Neutrophil (primary cell): Measurements from ENCODE around the gene KCNT1.

Experiments used
- H3K27ac ChIP-seq: fragments of 200-600 bp; sonication (generic); 2 replicates; pipeline ENCODE4 v1.5.1; 2016; ENCODE audit warnings: mild to moderate bottlenecking, moderate library complexity
- H3K27me3 ChIP-seq: fragments of 200-600 bp; sonication (generic); 2 replicates; pipeline ENCODE4 v1.6.0; 2016; ENCODE audit warnings: mild to moderate bottlenecking
- H3K36me3 ChIP-seq: fragments of 200-600 bp; sonication (generic); 2 replicates; pipeline ENCODE4 v1.5.1; 2017
- H3K4me1 ChIP-seq, 2 experiments: fragments of 200-600 bp in 1 of 2; sonication (generic) in 1 of 2; 1 replicate in 1 of 2; 2 replicates in 1 of 2; pipeline versions ENCODE4 v1.5.1 to v1.6.1; 2013 to 2016; ENCODE audit warnings: low read depth in 1 of 2, low read length in 1 of 2, mild to moderate bottlenecking in 1 of 2, moderate library complexity in 1 of 2; ENCODE audit not compliant: control insufficient read depth in 1 of 2, insufficient read depth in 1 of 2
- H3K4me3 ChIP-seq, 2 experiments: fragments of 200-600 bp in 1 of 2; sonication (generic) in 1 of 2; 1 replicate in 1 of 2; 2 replicates in 1 of 2; pipeline ENCODE4 v1.5.1; 2013 to 2016; ENCODE audit warnings: low read depth in 1 of 2, low read length in 1 of 2, mild to moderate bottlenecking in 1 of 2, moderate library complexity in 1 of 2
- H3K9me3 ChIP-seq: fragments of 200-600 bp; sonication (generic); 2 replicates; pipeline ENCODE4 v1.5.1; 2016
- CTCF ChIP-seq: fragments of 200-600 bp; sonication (generic); IDR thresholded peaks from 2 replicates; pipeline ENCODE4 v1.5.1; 2016; ENCODE audit warnings: antibody characterized with exemption

Gene KCNT1

DNA sequence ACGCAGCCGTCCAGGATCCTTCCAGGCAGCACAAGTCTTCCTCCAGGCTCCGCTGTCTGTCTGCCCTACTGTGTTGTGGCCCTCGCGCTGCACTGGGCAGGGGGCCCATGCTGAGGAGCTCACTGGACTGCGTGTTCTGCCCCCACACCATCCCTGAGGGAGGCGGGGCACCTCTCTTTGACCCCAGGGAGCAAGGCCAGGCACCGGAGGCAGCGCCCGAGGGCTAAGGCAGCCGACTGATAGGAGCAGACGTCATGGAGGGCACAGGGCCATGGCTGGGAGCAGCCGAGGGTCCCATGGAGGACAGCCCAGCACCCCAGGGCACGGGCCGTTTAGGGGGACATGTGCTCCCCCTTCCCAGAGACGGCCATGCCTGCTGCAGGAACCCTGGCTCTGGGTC is 46.7 kb downstream of the KCNT1 start:
- TF ChIP-seq CTCF = no peak
- no peak overlapping the region for H3K27ac ChIP-seq
- H3K9me3 ChIP-seq = no peaks in the 10 kb centered on the region
- no peaks in the 10 kb centered on the region for H3K36me3 ChIP-seq
- H3K27me3 ChIP-seq = no peaks in the 10 kb centered on the region
- no peaks in the 10 kb centered on the region for H3K4me1 ChIP-seq
- no peak overlapping the region for H3K4me3 ChIP-seq

DNA sequence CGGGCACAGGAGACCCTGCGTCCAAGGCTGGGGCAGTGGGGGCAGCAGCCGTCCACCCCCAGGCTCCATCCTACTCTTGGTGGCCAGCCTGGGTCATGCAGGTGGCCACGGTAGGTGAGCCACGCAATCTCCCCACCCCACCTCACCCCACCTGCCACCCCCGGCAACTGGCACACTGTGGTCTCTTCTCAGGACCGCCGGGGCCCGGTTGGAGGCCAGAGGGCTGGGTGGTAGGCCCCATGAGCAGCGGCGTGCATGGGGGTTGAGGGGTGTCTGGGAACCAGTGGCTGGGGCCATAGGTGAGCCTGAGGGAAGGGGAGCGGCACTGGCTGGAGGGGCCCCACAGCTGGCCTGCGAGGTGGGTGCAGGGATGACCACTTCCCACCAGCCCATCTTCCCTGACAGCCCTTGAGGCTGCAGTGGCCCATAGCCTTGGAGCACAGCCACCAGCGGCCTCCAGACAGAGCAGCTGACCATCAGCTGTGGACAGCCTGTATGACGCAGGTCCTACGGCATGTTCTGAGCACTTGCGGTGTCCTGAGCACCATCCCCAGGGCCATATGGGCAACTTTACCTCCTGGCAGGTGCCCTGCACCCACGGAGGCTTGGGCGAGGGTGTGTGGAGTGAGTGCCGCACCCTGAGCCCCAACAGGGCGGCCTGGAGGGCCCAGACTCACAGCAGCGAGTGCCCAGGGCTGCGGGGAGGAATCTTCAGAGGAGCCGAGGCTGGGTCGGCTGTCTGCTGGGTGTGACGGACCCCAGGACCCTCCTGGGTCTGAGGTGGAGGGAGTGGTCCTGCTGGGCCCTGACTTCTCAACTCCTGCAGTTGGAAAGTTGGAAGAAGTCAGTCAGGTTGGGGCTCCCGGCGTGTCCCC is 47.4 kb downstream of the KCNT1 start:
- Histone ChIP-seq H3K4me3 (no peak overlapping the region), H3K9me3 (no peaks in the 10 kb centered on the region), H3K4me1 (no peaks in the 10 kb centered on the region), H3K36me3 (no peaks in the 10 kb centered on the region), H3K27me3 (no peaks in the 10 kb centered on the region), H3K27ac (no peak overlapping the region)
- no peak for TF ChIP-seq CTCF

GRCh38 chr9:135750786-135751185 is 48.8 kb downstream of the KCNT1 start:
- no peaks in the 10 kb centered on the region for H3K4me1 ChIP-seq
- no peak for TF ChIP-seq CTCF
- H3K27me3 ChIP-seq = no peaks in the 10 kb centered on the region
- H3K9me3 ChIP-seq = no peaks in the 10 kb centered on the region
- H3K36me3 ChIP-seq = no peaks in the 10 kb centered on the region
- no peak overlapping the region for H3K27ac ChIP-seq
- H3K4me3 ChIP-seq = no peak overlapping the region

DNA sequence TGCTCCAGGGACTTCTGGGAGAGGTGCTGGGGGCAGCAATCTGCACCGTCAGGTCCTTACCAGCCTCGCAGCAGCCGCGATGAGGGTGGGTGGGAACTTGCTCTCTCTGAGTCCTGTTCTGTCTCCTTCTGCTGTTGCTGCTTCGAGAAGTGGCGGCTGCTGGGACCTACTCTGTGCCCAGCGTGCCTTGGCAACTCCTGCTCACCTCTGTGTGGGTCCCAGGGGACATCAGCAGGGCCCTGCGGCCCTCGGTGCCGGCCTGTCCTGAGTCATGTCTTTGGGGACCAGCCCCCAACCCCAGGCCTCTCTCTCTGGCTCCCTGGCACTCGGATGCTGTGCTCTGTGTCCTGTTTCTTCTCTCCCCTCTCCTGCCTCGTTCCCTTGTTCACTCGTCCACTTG is 49.5 kb downstream of the KCNT1 start:
- no peaks in the 10 kb centered on the region for H3K27me3 ChIP-seq
- no peak for TF ChIP-seq CTCF
- no peak overlapping the region for H3K4me3 ChIP-seq
- no peaks in the 10 kb centered on the region for H3K4me1 ChIP-seq
- H3K36me3 ChIP-seq = no peaks in the 10 kb centered on the region
- no peak overlapping the region for H3K27ac ChIP-seq
- H3K9me3 ChIP-seq = no peaks in the 10 kb centered on the region

DNA sequence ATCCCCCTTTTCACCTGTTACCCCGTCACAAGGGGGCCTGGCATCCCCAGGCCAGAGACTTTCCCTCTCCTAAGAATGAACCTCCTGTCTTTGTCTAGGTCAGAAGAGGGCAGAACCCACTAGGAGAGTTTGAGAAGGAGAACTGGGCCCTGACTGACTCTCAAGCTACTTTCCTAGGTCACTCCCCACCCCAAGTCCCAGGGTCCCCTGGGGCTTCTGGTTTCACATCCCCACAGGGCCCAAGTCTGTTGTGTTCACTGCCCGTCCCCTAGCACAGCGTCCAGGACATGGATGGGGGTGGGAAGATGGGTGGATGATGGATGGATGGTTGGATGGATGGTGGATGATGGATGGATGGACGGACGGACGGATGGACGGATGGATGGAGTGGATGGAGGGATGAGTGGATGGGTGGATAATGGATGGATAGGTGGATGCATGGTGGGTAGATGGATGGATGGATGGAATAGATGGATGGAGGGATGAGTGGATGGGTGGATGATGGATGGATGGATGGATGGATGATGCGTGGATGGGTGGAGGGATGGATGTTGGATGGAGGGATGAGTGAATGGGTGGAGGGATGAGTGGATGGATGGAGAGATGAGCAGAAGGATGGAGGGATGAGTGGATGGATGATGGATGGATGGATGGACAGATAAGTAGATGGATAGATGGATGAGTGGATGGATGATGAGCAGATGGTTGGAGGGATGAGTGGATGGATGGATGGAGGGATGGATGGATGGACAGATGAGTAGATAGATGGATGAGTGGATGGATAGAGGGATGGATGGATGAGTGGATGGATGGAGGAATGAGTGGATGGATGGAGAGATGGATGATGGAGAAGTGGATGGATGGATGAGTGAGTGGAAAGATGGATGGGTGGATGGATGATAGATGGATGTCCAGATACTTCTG is 50.6 kb downstream of the KCNT1 start:
- no peak for TF ChIP-seq CTCF

More for the DNA sequence above, 50.6 kb downstream of the KCNT1 start:
- H3K27ac ChIP-seq = no peak overlapping the region
- H3K36me3 ChIP-seq = no peaks in the 10 kb centered on the region
- H3K4me1 ChIP-seq = no peaks in the 10 kb centered on the region
- no peaks in the 10 kb centered on the region for H3K27me3 ChIP-seq
- no peaks in the 10 kb centered on the region for H3K9me3 ChIP-seq
- no peak overlapping the region for H3K4me3 ChIP-seq
